Keratinocyte (primary cell): ENCODE data around the gene FRMPD4. TPM values are rescaled to one million over a fixed set of nuclear protein-coding genes. Genes with fewer than 3 reads are reported as not detected.

Experiments used
- DNase-seq: peaks from one replicate; pipeline ENCODE4 v3.0.0-alpha.2; 2011; ENCODE audit warnings: low read depth, missing footprints, low spot score
- FAIRE-seq: peaks from 2 replicates; lab custom pipeline; 2011; peaks lifted over from hg19 to GRCh38; lab: Jason Lieb, UNC
- H2AFZ ChIP-seq: 2 replicates; pipeline ENCODE4 v1.6.0; 2012; ENCODE audit warnings: low read length, control low read depth, inconsistent platforms; ENCODE audit not compliant: control insufficient read depth
- H3K27ac ChIP-seq: 2 replicates; pipeline ENCODE4 v1.5.1; 2011; ENCODE audit warnings: low read length; ENCODE audit not compliant: control insufficient read depth, insufficient read depth
- H3K27me3 ChIP-seq: 3 replicates; pipeline ENCODE4 v1.6.0; 2011; ENCODE audit warnings: low read length; ENCODE audit not compliant: control insufficient read depth, insufficient read depth; ENCODE audit errors: extremely low read depth
- H3K36me3 ChIP-seq, 2 experiments: 2 replicates in 1 of 2; 3 replicates in 1 of 2; pipeline ENCODE4 v1.5.1; 2011; ENCODE audit warnings: low read length in 2 of 2, mild to moderate bottlenecking in 1 of 2; ENCODE audit not compliant: control insufficient read depth in 2 of 2, insufficient read depth in 2 of 2; ENCODE audit errors: extremely low read depth in 1 of 2
- H3K4me1 ChIP-seq: 3 replicates; pipeline ENCODE4 v1.5.1; 2011; ENCODE audit warnings: low read length; ENCODE audit not compliant: control insufficient read depth, insufficient read depth; ENCODE audit errors: extremely low read depth
- H3K4me2 ChIP-seq: 3 replicates; pipeline ENCODE4 v1.6.0; 2011; ENCODE audit warnings: low read depth, low read length; ENCODE audit not compliant: control insufficient read depth, insufficient read depth; ENCODE audit errors: extremely low read depth
- H3K4me3 ChIP-seq, 3 experiments: fragments of 200-600 bp in 1 of 3; sonication (generic) in 1 of 3; 2 replicates in 2 of 3; 3 replicates in 1 of 3; pipeline ENCODE4 v1.5.1; 2011 to 2016; ENCODE audit warnings: low read length in 3 of 3, mild to moderate bottlenecking in 3 of 3, control low read depth in 2 of 3, inconsistent platforms in 1 of 3, low read depth in 1 of 3, mixed read lengths in 1 of 3, mixed run types in 1 of 3, moderate library complexity in 1 of 3; ENCODE audit not compliant: control insufficient read depth in 2 of 3, insufficient read depth in 2 of 3; ENCODE audit errors: extremely low read depth in 1 of 3
- H3K79me2 ChIP-seq: 2 replicates; pipeline ENCODE4 v1.6.0; 2012; ENCODE audit warnings: low read length; ENCODE audit not compliant: control insufficient read depth, insufficient read depth
- H3K9ac ChIP-seq: 3 replicates; pipeline ENCODE4 v1.6.0; 2011; ENCODE audit warnings: low read length; ENCODE audit not compliant: control insufficient read depth, insufficient read depth; ENCODE audit errors: extremely low read depth
- H3K9me1 ChIP-seq: 3 replicates; pipeline ENCODE4 v1.6.0; 2011; ENCODE audit warnings: low read length; ENCODE audit not compliant: control insufficient read depth, insufficient read depth; ENCODE audit errors: extremely low read depth
- H3K9me3 ChIP-seq: 2 replicates; pipeline ENCODE4 v1.5.1; 2012; ENCODE audit warnings: low read depth, low read length; ENCODE audit not compliant: control insufficient read depth
- H4K20me1 ChIP-seq: 3 replicates; pipeline ENCODE4 v1.6.0; 2011; ENCODE audit warnings: low read length; ENCODE audit not compliant: control insufficient read depth, insufficient read depth; ENCODE audit errors: extremely low read depth
- CTCF ChIP-seq, 3 experiments: IDR thresholded peaks in 1 of 3; conservative IDR thresholded peaks in 1 of 3; optimal IDR thresholded peaks in 1 of 3; 2 replicates in 2 of 3; 3 replicates in 1 of 3; pipeline versions ENCODE3 to v1.5.1; 2011; ENCODE audit warnings: low read length in 3 of 3, mild to moderate bottlenecking in 3 of 3, moderate library complexity in 2 of 3, control low read depth in 1 of 3, inconsistent platforms in 1 of 3; ENCODE audit not compliant: insufficient read depth in 2 of 3; ENCODE audit errors: extremely low read depth in 1 of 3
- EZH2 ChIP-seq: IDR thresholded peaks from one replicate; pipeline ENCODE4 v1.6.1; 2012; ENCODE audit warnings: inconsistent platforms, mild to moderate bottlenecking, low read length, moderate library complexity
- dilution Hi-C: fragments of 300-500 bp; cut with MboI; formaldehyde crosslinking; loops from one replicate; pipeline ENCODE4 v1.7.0; 2020; ENCODE audit warnings: low sequenced_read_pairs; ENCODE audit not compliant: extremely low pct_ligation_motif_present
- polyA plus RNA-seq, 5 experiments: library from polyadenylated mRNA; depleted of rRNA in 3 of 5; stranded (reverse) in 3 of 5; stranded (forward) in 1 of 5; unstranded in 1 of 5; fragments of >200 nt; gene quantifications; 1 replicate in 1 of 5; 2 replicates in 3 of 5; 3 replicates in 1 of 5; pipeline versions ENCODE4 v1.2.1 to v1.2.3, GENCODE V29; 2011 to 2012; ENCODE audit warnings: missing spikeins in 2 of 5, low read depth in 1 of 5, low replicate concordance in 1 of 5

The FRMPD4 gene
- polyA plus RNA-seq, 1 donor (not counting 4 experiments of a cell fraction or from before 2014, with no cell fraction given), result 0.05 TPM

- DNase-seq (no peak), FAIRE-seq (no peak)
- H3K27ac ChIP-seq, result no peak overlapping the region
- no peak overlapping the region for H3K9ac ChIP-seq
- no peaks in the 10 kb centered on the region for H3K27me3 ChIP-seq
- no peaks in the 10 kb centered on the region for H3K4me1 ChIP-seq
- H3K4me2 ChIP-seq, result no peak overlapping the region
- no peaks in the 10 kb centered on the region for H3K9me3 ChIP-seq
- H3K9me1 ChIP-seq, result no peaks in the 10 kb centered on the region
- H4K20me1 ChIP-seq, result no peaks in the 10 kb centered on the region
- H3K79me2 ChIP-seq, result no peaks in the 10 kb centered on the region
- H3K36me3 ChIP-seq, result no peaks in the 10 kb centered on the region
- H3K4me3 ChIP-seq, result no peak overlapping the region
- dilution Hi-C loops, result no loop called here
- TF ChIP-seq CTCF (optimal IDR thresholded peaks at IDR 0.05 in 1 of 3, IDR thresholded peaks at IDR 0.05 in 1 of 3, conservative IDR thresholded peaks at IDR 0.05 in 1 of 3; ENCODE audit: extremely low read depth in 1 of 3, insufficient read depth in 2 of 3, low read length in 3 of 3) (no peak), EZH2 (no peak)
- no peak overlapping the region for H2AFZ ChIP-seq
Observed at GRCh38 chrX:12332786-12333347, 194.6 kb downstream of the FRMPD4 start.

- H3K9me1 ChIP-seq, result no peaks in the 10 kb centered on the region
- H4K20me1 ChIP-seq, result no peaks in the 10 kb centered on the region
- H3K4me2 ChIP-seq, result no peak overlapping the region
- H3K9me3 ChIP-seq, result no peaks in the 10 kb centered on the region
- H3K27me3 ChIP-seq, result no peaks in the 10 kb centered on the region
- no peak overlapping the region for H2AFZ ChIP-seq
- no peak overlapping the region for H3K9ac ChIP-seq
- H3K4me3 ChIP-seq, result no peak overlapping the region
- H3K79me2 ChIP-seq, result no peaks in the 10 kb centered on the region
- dilution Hi-C loops, result no loop called here
- no peak for TF ChIP-seq EZH2
- no peak for FAIRE-seq
- no peak overlapping the region for H3K27ac ChIP-seq
- no peaks in the 10 kb centered on the region for H3K36me3 ChIP-seq
- H3K4me1 ChIP-seq, result no peaks in the 10 kb centered on the region
- DNase-seq, result no peak
Observed at GRCh38 chrX:12339921-12340320, 201.6 kb downstream of the FRMPD4 start.

DNA sequence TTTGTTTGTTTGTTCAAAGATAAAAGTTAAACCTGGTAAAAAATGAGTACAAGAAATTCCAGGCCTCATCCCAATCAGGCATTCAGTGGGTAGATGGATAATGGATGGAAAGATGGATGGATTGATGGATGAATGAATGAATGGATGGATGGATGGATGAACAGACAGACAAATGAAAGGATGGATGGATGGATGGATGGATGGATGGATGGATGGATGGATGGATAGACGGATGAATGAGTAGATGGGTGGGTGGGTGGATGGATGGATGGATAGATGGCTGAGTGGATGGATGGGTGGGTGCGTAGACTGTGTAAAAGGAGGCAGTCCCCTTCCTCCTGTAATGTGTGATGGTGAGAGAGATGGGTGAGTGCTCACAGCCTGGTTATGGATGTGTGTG lies 206.7 kb downstream of the FRMPD4 start:
- FAIRE-seq (no peak), DNase-seq (no peak)
- H3K36me3 ChIP-seq, result no peaks in the 10 kb centered on the region
- no peaks in the 10 kb centered on the region for H3K9me1 ChIP-seq
- H4K20me1 ChIP-seq, result no peaks in the 10 kb centered on the region
- H3K4me3 ChIP-seq, result no peak overlapping the region
- no peaks in the 10 kb centered on the region for H3K9me3 ChIP-seq
- H3K27me3 ChIP-seq, result no peaks in the 10 kb centered on the region
- no peaks in the 10 kb centered on the region for H3K4me1 ChIP-seq
- H3K9ac ChIP-seq, result no peak overlapping the region
- dilution Hi-C loops, result no loop called here
- no peak overlapping the region for H3K27ac ChIP-seq
- no peak for TF ChIP-seq EZH2
- no peak for TF ChIP-seq CTCF (optimal IDR thresholded peaks at IDR 0.05 in 1 of 3, IDR thresholded peaks at IDR 0.05 in 1 of 3, conservative IDR thresholded peaks at IDR 0.05 in 1 of 3; ENCODE audit: extremely low read depth in 1 of 3, insufficient read depth in 2 of 3, low read length in 3 of 3)
- no peak overlapping the region for H3K4me2 ChIP-seq
- no peak overlapping the region for H2AFZ ChIP-seq
- H3K79me2 ChIP-seq, result no peaks in the 10 kb centered on the region
